ENCODE measurements around the gene SHQ1. TPM values are rescaled to one million over a fixed set of nuclear protein-coding genes. Genes with fewer than 3 reads are reported as not detected.

Gene SHQ1
- total RNA-seq, 1 donor from 2014 or later: 12.3 TPM

DNA sequence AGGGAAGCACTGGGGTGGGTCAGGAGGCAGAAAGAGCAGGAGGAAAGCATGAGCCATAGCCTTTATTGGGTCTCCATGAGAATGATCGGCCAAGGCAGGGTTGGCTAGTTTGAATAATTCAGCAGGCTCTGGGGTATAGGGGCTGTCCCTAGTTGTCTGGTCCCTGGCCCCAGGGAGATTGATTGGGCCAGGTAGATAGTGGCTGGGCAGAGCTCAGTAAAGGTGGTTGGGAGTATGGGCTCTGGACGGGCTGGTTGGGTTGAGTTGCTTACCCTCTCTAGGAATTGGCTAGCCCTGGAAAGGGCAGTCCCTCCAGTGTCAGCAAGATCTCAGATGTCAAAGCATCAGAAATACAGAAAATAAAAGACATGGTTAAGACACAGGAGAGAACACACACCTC is 148.1 kb downstream of the SHQ1 start:
- Histone ChIP-seq H3K9me3 (no peaks in the 10 kb centered on the region), H3K27me3 (no peaks in the 10 kb centered on the region), H3K4me3 (no peak overlapping the region), H3K36me3 (no peaks in the 10 kb centered on the region), H3K4me1 (peaks cover 8% of the 10 kb centered on the region), H3K27ac (no peak overlapping the region)
- intact Hi-C loops (cut with DNase I): no loop called here
- DNase-seq (ENCODE audit: extremely low spot score in 2 of 2): no peak
- no peak for TF ChIP-seq POLR2A (IDR thresholded peaks at IDR 0.05)
- no peak for TF ChIP-seq POLR2AphosphoS5 (IDR thresholded peaks at IDR 0.05; ENCODE audit: insufficient read depth in 1 of 2, low read depth in 1 of 2)
- TF ChIP-seq, protein P1, sequence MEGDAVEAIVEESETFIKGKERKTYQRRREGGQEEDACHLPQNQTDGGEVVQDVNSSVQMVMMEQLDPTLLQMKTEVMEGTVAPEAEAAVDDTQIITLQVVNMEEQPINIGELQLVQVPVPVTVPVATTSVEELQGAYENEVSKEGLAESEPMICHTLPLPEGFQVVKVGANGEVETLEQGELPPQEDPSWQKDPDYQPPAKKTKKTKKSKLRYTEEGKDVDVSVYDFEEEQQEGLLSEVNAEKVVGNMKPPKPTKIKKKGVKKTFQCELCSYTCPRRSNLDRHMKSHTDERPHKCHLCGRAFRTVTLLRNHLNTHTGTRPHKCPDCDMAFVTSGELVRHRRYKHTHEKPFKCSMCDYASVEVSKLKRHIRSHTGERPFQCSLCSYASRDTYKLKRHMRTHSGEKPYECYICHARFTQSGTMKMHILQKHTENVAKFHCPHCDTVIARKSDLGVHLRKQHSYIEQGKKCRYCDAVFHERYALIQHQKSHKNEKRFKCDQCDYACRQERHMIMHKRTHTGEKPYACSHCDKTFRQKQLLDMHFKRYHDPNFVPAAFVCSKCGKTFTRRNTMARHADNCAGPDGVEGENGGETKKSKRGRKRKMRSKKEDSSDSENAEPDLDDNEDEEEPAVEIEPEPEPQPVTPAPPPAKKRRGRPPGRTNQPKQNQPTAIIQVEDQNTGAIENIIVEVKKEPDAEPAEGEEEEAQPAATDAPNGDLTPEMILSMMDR (IDR thresholded peaks at IDR 0.05): no peak

DNA sequence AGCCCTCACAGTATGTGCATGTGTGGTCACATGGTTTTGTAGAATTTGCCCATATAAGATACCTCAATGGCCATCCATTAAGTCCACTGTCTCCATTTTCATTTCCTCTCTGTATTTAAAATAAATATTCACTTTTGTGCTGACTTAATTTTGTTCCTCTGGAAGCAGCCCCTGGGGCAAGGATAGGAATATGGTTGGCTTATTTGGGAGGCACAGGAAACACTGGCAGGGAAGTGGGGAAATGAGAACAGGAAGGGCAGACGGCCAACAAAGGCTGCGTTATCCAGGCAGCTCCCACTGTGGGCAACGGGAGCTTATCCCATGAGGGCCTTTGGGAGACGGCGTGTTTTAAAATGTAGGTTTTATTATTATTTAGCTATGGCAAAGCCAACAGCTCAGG is 148.6 kb downstream of the SHQ1 start:
- intact Hi-C loops (cut with DNase I): no loop called here
- no peaks in the 10 kb centered on the region for H3K9me3 ChIP-seq
- no peaks in the 10 kb centered on the region for H3K27me3 ChIP-seq
- H3K36me3 ChIP-seq: no peaks in the 10 kb centered on the region
- no peak overlapping the region for H3K4me3 ChIP-seq
- DNase-seq (ENCODE audit: extremely low spot score in 2 of 2): no peak
- no peak overlapping the region for H3K27ac ChIP-seq
- H3K4me1 ChIP-seq: peaks cover 11% of the 10 kb centered on the region
- TF ChIP-seq POLR2AphosphoS5 (IDR thresholded peaks at IDR 0.05; ENCODE audit: insufficient read depth in 1 of 2, low read depth in 1 of 2) (no peak), POLR2A (IDR thresholded peaks at IDR 0.05) (no peak)
- TF ChIP-seq, protein P1 (IDR thresholded peaks at IDR 0.05): no peak

Other genes starting within 250 kb of the SHQ1 start
- gene GXYLT2, start 39.6 kb upstream of the SHQ1 start, total RNA-seq: 10.1 TPM
- 24.3 TPM for gene PPP4R2, start 148.4 kb upstream of the SHQ1 start, total RNA-seq
- gene EBLN2, start 213.2 kb upstream of the SHQ1 start, total RNA-seq: 6.4 TPM